ENCODE data around the gene RAI14. TPM values are rescaled to one million over a fixed set of nuclear protein-coding genes. Genes with fewer than 3 reads are reported as not detected.

Gene RAI14
- total RNA-seq, 2 experiments from 2014 or later: 7.9 to 9.0 TPM

- no peak for DNase-seq
- Mint-ChIP-seq H3K4me3 (no peak overlapping the region), H3K4me1 (peaks cover under 1% of the 10 kb centered on the region), H3K36me3 (no peaks in the 10 kb centered on the region), H3K27ac (no peak overlapping the region), H3K9me3 (no peaks in the 10 kb centered on the region), H3K27me3 (no peaks in the 10 kb centered on the region)
Observed at GRCh38 chr5:34833090-34833489, 177.0 kb downstream of the RAI14 start.

- Mint-ChIP-seq H3K4me1 (peaks cover 6% of the 10 kb centered on the region), H3K27me3 (no peaks in the 10 kb centered on the region), H3K27ac (no peak overlapping the region), H3K9me3 (no peaks in the 10 kb centered on the region), H3K36me3 (no peaks in the 10 kb centered on the region), H3K4me3 (no peak overlapping the region)
- DNase-seq: no peak
Observed at GRCh38 chr5:34833976-34834793, 178.1 kb downstream of the RAI14 start.

GRCh38 chr5:34834794-34835089 lies 178.6 kb downstream of the RAI14 start:
- Mint-ChIP-seq H3K4me3 (no peak overlapping the region), H3K36me3 (no peaks in the 10 kb centered on the region), H3K27me3 (no peaks in the 10 kb centered on the region), H3K27ac (no peak overlapping the region), H3K4me1 (peaks cover 6% of the 10 kb centered on the region), H3K9me3 (no peaks in the 10 kb centered on the region)
- no peak for DNase-seq

- Mint-ChIP-seq H3K36me3 (no peaks in the 10 kb centered on the region), H3K4me3 (no peak overlapping the region), H3K27me3 (no peaks in the 10 kb centered on the region), H3K9me3 (no peaks in the 10 kb centered on the region), H3K4me1 (peaks cover 6% of the 10 kb centered on the region), H3K27ac (no peak overlapping the region)
- DNase-seq: no peak
Observed at GRCh38 chr5:34835664-34836063, 179.5 kb downstream of the RAI14 start.

DNA sequence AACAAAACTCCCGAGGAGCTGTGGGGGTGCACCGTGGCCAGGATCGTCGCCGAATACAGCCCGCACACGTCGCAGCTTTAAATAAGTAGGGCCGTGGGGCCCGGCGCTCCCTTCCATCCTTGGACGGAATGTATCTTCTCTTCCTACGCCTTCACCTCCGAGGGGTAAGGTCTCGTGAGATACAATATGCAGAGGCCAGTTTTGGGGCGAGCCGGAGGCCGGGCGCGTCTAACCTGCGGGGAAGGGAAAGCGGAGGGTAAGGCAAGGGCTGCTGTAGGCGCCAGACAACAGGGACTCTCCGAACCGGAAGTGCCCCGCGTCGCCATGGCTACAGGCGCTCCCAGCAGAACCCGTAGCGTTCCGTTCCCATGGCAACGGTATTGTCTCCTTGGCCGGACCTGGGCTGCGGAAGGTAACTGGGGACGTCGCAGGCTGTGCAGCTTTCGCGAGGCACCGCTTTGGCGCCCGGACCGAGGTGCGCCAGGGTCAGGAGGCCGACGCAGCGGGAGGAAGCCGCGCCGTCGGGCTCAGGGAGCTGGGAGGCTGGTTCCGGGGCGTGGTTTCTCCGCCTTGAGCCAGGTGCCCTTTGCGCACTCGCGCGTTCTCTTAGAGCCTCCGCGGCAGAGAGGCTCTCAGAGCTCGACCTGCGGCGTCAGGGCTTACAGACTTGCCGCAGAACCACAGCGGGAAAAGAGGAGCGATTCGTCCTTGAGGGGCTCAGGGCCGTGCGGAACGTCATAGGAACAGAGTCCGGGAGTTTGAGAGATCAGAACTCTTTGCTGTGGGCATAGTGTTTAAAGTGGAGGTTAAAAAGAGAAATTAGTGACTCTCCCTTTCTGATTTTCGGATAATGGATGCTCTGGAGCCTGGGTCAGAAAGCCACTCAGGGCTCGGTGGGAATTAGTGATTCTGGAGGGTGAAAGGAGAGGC lies 182.9 kb downstream of the RAI14 start, which contains the start of gene TTC23L:
TTC23L (plus strand) TSS at position 380 of the 930 bp plus-strand sequence. CDS start 1,508 bp downstream, outside the sequence.
- H3K9me3 Mint-ChIP-seq: no peaks in the 10 kb centered on the region
- H3K4me1 Mint-ChIP-seq: peaks cover 6% of the 10 kb centered on the region
- DNase-seq: peak; percentile 90
- no peaks in the 10 kb centered on the region for H3K36me3 Mint-ChIP-seq
- peak within 1 kb of the TSS; percentile 95 for H3K4me3 Mint-ChIP-seq
- H3K27me3 Mint-ChIP-seq: no peaks in the 10 kb centered on the region
- H3K27ac Mint-ChIP-seq: peak within 1 kb of the TSS; percentile 93

- H3K9me3 Mint-ChIP-seq: no peaks in the 10 kb centered on the region
- H3K27me3 Mint-ChIP-seq: peaks cover 3% of the 10 kb centered on the region
- H3K4me1 Mint-ChIP-seq: peaks cover 7% of the 10 kb centered on the region
- no peak overlapping the region for H3K27ac Mint-ChIP-seq
- no peaks in the 10 kb centered on the region for H3K36me3 Mint-ChIP-seq
- H3K4me3 Mint-ChIP-seq: no peak overlapping the region
- no peak for DNase-seq
Observed at GRCh38 chr5:34841816-34842215, 185.7 kb downstream of the RAI14 start.

- no peak for DNase-seq
- no peak overlapping the region for H3K27ac Mint-ChIP-seq
- no peak overlapping the region for H3K4me3 Mint-ChIP-seq
- H3K4me1 Mint-ChIP-seq: peaks cover 8% of the 10 kb centered on the region
- peaks cover 3% of the 10 kb centered on the region for H3K27me3 Mint-ChIP-seq
- H3K36me3 Mint-ChIP-seq: no peaks in the 10 kb centered on the region
- no peaks in the 10 kb centered on the region for H3K9me3 Mint-ChIP-seq
Observed at GRCh38 chr5:34842554-34842953, 186.4 kb downstream of the RAI14 start.

GRCh38 chr5:34843497-34843896 lies 187.4 kb downstream of the RAI14 start:
- peaks cover 3% of the 10 kb centered on the region for H3K27me3 Mint-ChIP-seq
- H3K27ac Mint-ChIP-seq: no peak overlapping the region
- H3K4me3 Mint-ChIP-seq: no peak overlapping the region
- peaks cover 3% of the 10 kb centered on the region for H3K4me1 Mint-ChIP-seq
- no peak for DNase-seq
- H3K36me3 Mint-ChIP-seq: no peaks in the 10 kb centered on the region
- no peaks in the 10 kb centered on the region for H3K9me3 Mint-ChIP-seq

DNA sequence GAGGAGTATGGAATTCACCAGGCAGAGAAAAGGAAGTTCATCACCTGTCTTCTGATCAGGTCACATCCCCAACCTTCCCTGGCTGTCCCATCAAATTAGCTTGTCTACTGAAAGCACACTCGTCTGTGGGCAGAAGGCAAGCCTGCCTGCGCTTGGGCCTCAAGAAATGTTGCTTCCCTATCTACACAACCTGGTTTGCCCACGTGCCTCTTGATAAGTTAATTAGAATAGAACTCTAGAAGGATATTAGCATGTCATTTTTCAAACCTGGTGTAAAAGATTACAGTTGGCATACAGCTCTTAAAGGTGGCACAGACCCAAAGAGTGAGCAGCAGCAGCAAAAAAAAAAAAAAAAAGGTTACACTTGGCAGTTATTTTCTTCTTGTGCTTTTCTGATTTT lies 188.0 kb downstream of the RAI14 start:
- no peaks in the 10 kb centered on the region for H3K9me3 Mint-ChIP-seq
- peaks cover 2% of the 10 kb centered on the region for H3K4me1 Mint-ChIP-seq
- peaks cover 3% of the 10 kb centered on the region for H3K27me3 Mint-ChIP-seq
- no peak overlapping the region for H3K27ac Mint-ChIP-seq
- no peak for DNase-seq
- no peak overlapping the region for H3K4me3 Mint-ChIP-seq
- no peaks in the 10 kb centered on the region for H3K36me3 Mint-ChIP-seq

DNA sequence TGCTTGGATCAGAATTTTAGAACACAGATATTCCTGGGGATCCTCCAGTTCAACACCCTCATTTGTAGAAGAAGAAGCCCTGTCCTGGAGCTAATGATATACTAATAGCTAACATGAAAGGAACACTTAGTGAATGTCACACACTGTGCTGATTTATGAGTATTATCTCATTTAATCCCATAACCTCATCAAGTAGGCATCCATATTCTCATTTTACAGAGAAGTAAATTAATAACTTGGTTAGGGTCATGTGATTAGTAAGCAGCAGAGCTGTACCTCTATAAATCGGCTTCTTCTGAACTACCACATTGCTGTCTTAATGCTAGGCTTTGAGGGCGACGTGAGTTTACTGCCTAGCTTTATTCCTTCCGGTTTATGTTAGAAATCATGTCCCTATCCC lies 188.9 kb downstream of the RAI14 start:
- H3K4me1 Mint-ChIP-seq: peaks cover 2% of the 10 kb centered on the region
- peaks cover 3% of the 10 kb centered on the region for H3K27me3 Mint-ChIP-seq
- H3K4me3 Mint-ChIP-seq: no peak overlapping the region
- H3K9me3 Mint-ChIP-seq: no peaks in the 10 kb centered on the region
- H3K36me3 Mint-ChIP-seq: no peaks in the 10 kb centered on the region
- no peak for DNase-seq
- no peak overlapping the region for H3K27ac Mint-ChIP-seq

GRCh38 chr5:34847056-34847455 lies 190.9 kb downstream of the RAI14 start:
- Mint-ChIP-seq H3K27me3 (peaks cover 3% of the 10 kb centered on the region), H3K4me1 (peaks cover 2% of the 10 kb centered on the region), H3K36me3 (no peaks in the 10 kb centered on the region), H3K9me3 (no peaks in the 10 kb centered on the region), H3K4me3 (no peak overlapping the region), H3K27ac (no peak overlapping the region)
- no peak for DNase-seq

DNA sequence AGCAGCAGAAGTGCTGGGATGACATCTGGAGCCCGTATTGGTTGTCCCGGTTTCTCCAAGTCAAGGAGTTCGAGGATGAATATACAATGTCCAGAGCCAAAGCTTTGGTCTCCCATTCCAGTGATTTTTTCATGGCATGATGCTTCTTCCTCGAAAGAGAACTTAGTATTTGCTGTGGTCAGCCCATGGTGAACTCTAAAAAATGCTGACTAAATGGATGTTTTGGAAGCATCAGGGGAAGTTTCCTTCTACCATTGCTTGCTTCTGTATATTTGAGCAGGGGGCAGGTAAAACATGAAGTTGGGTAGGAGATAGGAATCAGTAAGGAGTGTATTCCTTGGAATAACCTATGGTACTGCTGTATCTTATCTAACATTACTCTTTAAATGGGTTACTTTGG lies 191.4 kb downstream of the RAI14 start:
- Mint-ChIP-seq H3K4me1 (peaks cover 2% of the 10 kb centered on the region), H3K36me3 (no peaks in the 10 kb centered on the region), H3K27me3 (peaks cover 3% of the 10 kb centered on the region), H3K9me3 (no peaks in the 10 kb centered on the region), H3K4me3 (no peak overlapping the region), H3K27ac (no peak overlapping the region)
- no peak for DNase-seq

DNA sequence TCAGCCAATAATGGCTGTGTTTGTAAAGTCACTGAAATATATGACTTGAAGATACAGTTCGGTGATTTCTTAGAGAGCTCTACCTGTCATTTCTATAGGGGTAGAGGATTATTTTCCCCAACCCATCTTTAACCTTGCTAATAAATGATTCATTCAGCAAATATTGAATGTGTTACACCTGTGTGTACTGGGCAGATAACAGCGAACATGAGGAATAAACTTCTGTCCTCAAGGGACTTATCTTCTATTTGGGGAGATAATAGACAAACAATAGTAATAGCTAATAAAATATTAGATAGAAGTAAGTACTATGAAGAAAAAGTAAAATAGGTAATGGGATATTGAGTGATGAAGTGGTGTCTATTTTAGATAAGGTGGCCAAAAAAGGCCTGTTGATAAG lies 192.1 kb downstream of the RAI14 start:
- Mint-ChIP-seq H3K36me3 (no peaks in the 10 kb centered on the region), H3K9me3 (no peaks in the 10 kb centered on the region), H3K4me1 (peaks cover 2% of the 10 kb centered on the region), H3K27ac (no peak overlapping the region), H3K27me3 (peaks cover 3% of the 10 kb centered on the region), H3K4me3 (no peak overlapping the region)
- no peak for DNase-seq

DNA sequence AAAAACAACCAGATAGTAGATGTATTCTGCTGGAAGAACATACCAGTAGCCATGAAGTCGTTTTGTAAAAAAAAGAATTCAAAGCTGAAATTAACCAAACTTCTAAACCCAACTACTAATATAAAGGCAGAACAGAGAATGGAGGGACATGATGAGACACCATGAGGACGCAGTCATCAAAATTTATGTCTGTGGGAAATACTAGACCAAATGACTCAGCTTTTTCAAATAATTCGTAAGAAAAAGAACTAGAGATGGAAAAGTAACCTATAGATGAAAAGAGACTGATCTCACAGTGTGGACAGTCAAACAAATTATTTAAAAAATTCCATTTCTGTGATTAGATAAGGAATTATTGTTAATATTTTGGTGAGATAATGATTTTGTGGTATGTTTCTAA lies 193.1 kb downstream of the RAI14 start:
- Mint-ChIP-seq H3K4me1 (peaks cover 2% of the 10 kb centered on the region), H3K27me3 (peaks cover 3% of the 10 kb centered on the region), H3K9me3 (no peaks in the 10 kb centered on the region), H3K36me3 (no peaks in the 10 kb centered on the region), H3K4me3 (no peak overlapping the region), H3K27ac (no peak overlapping the region)
- no peak for DNase-seq

- H3K27ac Mint-ChIP-seq: no peak overlapping the region
- no peak for DNase-seq
- no peaks in the 10 kb centered on the region for H3K36me3 Mint-ChIP-seq
- H3K4me3 Mint-ChIP-seq: no peak overlapping the region
- no peaks in the 10 kb centered on the region for H3K27me3 Mint-ChIP-seq
- no peaks in the 10 kb centered on the region for H3K4me1 Mint-ChIP-seq
- no peaks in the 10 kb centered on the region for H3K9me3 Mint-ChIP-seq
Observed at GRCh38 chr5:34854459-34855174, 198.5 kb downstream of the RAI14 start.

Measured in activated naive CD8-positive, alpha-beta T cell treated with anti-CD3 and anti-CD28 coated beads for 36 hours (primary cell).